ENCODE results near the gene HS6ST1. TPM values are rescaled to one million over a fixed set of nuclear protein-coding genes. Genes with fewer than 3 reads are reported as not detected.
A peak's percentile ranks its signal among the peaks of the same experiment; 100 is the strongest.

The HS6ST1 gene
- total RNA-seq, 2 donors from 2014 or later, result 20.5 to 40.4 TPM

GRCh38 chr2:128291844-128292598, 26.6 kb downstream of the HS6ST1 start:
- DNase-seq (no peak), ATAC-seq (no peak)

GRCh38 chr2:128291161-128291843, 27.4 kb downstream of the HS6ST1 start:
- ATAC-seq, result no peak
- no peak for DNase-seq

More at GRCh38 chr2:128291844-128292598, 26.6 kb downstream of the HS6ST1 start:
- intact Hi-C loops (cut with DNase I, micrococcal nuclease), result no loop called here

DNA sequence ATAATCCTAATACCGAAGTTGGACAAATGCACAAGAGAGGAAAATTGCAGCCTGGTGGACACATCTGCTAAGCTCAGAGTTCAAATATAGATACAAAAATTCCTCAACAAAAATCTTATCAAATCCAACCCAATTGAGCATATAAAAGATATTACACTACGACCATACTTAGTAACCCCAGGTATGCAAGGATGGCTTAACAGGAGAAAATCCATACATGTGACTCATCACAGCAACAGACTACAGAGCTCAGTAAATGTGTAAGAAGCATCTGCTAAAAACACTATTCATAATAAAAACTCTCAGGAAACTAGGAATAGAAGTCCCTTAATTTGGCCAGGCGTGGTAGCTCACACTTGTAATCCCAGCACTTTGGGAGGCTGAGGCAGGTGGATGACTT, 28.3 kb downstream of the HS6ST1 start:
- intact Hi-C loops (cut with DNase I, micrococcal nuclease), result no loop called here
- ATAC-seq, result no peak

More at GRCh38 chr2:128291161-128291843, 27.4 kb downstream of the HS6ST1 start:
- intact Hi-C loops (cut with DNase I, micrococcal nuclease), result no loop called here

GRCh38 chr2:128289439-128289838, 29.2 kb downstream of the HS6ST1 start:
- DNase-seq, result no peak
- ATAC-seq, result no peak
- intact Hi-C loops (cut with DNase I, micrococcal nuclease), result no loop called here

More for the DNA sequence above, 28.3 kb downstream of the HS6ST1 start:
- no peak for DNase-seq

- no peak for ATAC-seq
- intact Hi-C loops (cut with DNase I, micrococcal nuclease), result no loop called here
Observed at GRCh38 chr2:128288781-128289180, 29.9 kb downstream of the HS6ST1 start.

DNA sequence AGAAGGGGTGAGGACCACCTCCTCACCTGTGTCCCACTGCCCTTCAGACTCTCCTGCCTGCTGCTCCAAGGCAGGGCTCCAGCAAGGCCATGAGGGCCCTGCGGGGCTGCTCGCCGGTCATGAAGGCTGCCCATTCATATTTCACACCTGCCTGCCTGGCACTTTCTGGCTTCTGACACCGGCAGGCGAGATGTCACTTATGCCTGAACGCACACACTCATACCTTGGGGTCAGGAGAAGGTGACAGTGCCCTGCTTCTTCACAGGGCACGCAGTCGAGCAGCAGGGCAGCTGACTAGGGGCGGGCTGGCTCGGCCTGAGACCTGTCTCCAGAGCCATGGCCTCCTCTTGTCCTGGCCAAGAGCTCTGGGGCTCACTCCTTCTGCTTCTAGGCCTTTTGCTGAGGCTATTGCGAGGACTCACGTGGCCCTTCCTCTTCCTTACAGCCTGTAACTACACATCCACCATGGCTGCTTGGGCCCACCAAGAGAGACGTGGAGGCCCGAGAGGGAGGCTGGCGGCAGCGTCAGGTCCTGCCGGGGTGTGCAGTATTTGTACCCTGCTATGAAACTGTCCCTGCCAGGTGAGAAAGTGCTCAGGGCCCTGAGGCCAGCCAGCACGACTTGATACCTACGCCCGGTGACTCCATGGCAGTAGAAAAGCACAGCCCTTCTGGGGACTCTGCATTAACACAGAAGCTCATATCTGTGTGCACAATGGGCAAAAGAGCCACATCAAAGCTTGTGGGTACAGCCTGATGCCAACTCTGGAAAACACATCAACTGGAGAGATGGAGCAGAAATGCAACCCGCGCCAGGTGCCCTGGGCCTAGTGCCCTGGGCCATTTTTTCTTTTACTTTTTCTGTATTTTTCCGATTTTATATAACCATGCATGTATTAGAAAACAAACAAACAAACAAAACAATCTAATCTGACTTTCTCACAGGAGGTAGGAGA, 30.6 kb downstream of the HS6ST1 start:
- intact Hi-C loops (cut with DNase I, micrococcal nuclease), result no loop called here
- ATAC-seq (no peak), DNase-seq (no peak)

More at GRCh38 chr2:128288781-128289180, 29.9 kb downstream of the HS6ST1 start:
- DNase-seq, result no peak

GRCh38 chr2:128286905-128287779, 31.5 kb downstream of the HS6ST1 start:
- intact Hi-C loops (cut with DNase I, micrococcal nuclease), result no loop called here
- no peak for DNase-seq
- no peak for ATAC-seq

GRCh38 chr2:128286011-128286721, 32.5 kb downstream of the HS6ST1 start:
- no peak for DNase-seq
- no peak for ATAC-seq
- intact Hi-C loops (cut with DNase I, micrococcal nuclease), result no loop called here

- ATAC-seq, result no peak
- DNase-seq, result no peak
- intact Hi-C loops (cut with DNase I, micrococcal nuclease), result no loop called here
Observed at GRCh38 chr2:128285329-128285931, 33.2 kb downstream of the HS6ST1 start.

DNA sequence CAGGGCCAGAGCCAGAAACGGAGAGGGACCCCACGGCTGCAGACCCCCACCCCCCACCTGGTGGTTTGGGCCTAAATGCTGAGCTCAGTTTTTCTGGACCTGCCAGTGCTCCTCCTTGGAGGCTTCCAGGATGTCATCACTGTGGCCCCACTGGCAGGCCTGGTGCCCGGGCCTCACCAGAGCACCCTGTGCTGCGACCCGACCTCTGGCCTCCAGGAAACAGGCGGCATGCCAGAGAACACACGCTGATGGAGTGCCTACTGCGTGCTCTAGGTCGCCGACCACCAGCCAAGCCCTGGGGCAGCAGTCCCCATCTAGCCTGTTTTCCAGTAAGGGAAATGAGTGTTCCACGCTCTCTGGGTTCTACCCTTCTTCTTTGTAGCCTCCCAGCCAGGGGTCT, 33.8 kb downstream of the HS6ST1 start:
- intact Hi-C loops (cut with DNase I, micrococcal nuclease), result no loop called here
- DNase-seq, result no peak
- no peak for ATAC-seq

- intact Hi-C loops (cut with DNase I, micrococcal nuclease), result no loop called here
Observed at GRCh38 chr2:128284037-128284441, 34.6 kb downstream of the HS6ST1 start.

DNA sequence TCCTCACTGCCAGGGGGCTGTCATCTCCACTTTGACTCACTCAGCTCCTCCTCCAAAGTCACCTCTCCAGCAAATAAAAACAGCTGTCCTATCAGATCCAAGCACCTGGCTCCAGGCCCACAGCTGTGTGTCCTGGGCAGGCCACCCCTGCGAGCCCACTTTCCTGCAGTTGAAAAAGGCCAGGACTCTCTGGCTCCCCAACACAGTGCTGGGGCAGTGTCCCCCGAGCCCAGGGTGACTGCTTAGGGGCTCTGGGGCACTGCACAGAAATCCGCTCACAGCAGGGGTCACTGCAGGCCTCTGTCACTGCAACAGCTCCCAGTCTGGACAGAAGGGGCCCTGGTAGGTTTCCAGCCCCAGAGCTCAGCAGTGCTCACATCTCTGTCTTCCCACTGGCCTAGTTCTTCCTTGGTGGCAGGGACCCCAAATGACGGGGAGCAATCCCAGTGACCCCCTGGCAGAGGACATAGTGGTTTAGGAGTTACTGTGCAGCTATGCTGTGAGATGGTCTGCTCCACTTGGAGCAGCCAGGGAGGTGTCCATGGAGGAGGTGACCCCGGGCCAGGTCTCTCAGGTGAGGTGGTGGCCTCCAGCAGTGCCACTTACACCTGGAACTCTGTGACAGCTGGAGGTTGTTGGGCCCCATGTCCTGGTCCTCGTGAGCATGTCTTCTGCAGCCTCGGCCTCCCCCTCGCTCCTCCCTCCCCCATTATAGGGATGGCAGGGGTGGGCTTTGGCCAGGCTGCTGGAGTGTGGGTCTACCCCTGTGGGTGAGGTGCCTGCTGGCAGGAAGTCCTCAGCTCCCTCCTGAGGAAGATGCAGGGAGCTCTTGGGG, 35.5 kb downstream of the HS6ST1 start:
- ATAC-seq (no peak), DNase-seq (no peak)
- intact Hi-C loops (cut with DNase I, micrococcal nuclease), result no loop called here

More at GRCh38 chr2:128284037-128284441, 34.6 kb downstream of the HS6ST1 start:
- ATAC-seq (no peak), DNase-seq (no peak)

GRCh38 chr2:128282246-128282975, 36.3 kb downstream of the HS6ST1 start:
- DNase-seq (peak in 1 of 2 donors; percentile 4), ATAC-seq (no peak)
- intact Hi-C loops (cut with DNase I, micrococcal nuclease), result no loop called here

DNA sequence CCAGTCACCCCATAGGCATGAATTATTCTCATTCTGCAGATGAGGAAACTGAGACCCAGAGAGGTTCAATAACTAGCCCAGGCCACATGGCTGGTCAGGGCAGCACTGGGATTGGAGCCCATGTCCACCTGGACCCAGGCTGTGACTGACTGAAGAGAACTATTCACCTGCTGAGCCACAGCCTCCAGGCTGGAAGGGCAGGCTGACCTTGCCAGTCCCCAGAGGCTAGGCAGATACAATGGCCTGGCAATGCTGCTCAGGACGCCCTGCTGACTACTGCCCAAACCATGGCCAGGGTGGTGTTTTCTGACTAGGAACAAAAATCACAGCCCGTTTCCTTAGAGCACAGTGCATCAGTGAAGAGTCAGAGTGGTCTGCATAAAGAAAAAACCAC, 36.8 kb downstream of the HS6ST1 start:
- no peak for ATAC-seq
- DNase-seq, result peak in 1 of 2 donors; percentile 3
- intact Hi-C loops (cut with DNase I, micrococcal nuclease), result no loop called here

DNA sequence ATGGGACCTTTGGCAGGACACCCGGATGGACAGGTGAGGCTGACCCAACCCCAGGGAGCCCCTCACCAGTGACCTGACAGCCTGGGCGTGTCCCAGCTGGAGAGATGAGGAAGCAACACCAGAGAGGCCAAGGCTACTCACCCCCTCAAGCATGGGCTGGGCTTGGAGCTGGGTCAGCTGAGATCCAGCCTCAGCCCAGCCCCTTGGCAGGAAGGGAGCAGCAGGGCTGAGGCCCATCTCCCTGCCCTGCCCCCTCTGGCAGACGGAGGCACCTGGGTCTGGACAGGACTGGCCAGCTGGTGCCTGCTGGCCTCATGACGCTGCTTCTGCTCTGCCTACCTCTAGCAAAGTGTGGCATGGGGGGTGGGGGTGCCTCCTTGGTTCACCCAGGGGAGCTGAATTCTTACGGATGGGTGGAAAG, 37.8 kb downstream of the HS6ST1 start:
- DNase-seq (peak; percentile 27 to 32), ATAC-seq (peak; percentile 22)
- intact Hi-C loops (cut with DNase I, micrococcal nuclease), result no loop called here
